HuH-7.5 (cell line): ENCODE data around the gene TMEM50B.
"Not testable (repeated sequence)": the region's sequence is repeated elsewhere in the genome, so short reads cannot be mapped to it uniquely, and the experiment has no call there.

Experiments used
- DNase-seq: peaks from one replicate; pipeline ENCODE4 v3.0.0; 2011; ENCODE audit warnings: low spot score

The TMEM50B gene

GRCh38 chr21:33428669-33429068, 51.1 kb downstream of the TMEM50B start:
- no peak for DNase-seq

- no peak for DNase-seq
Observed at GRCh38 chr21:33427051-33427450, 52.7 kb downstream of the TMEM50B start.

- DNase-seq: no peak
Observed at GRCh38 chr21:33425825-33426224, 53.9 kb downstream of the TMEM50B start.

DNA sequence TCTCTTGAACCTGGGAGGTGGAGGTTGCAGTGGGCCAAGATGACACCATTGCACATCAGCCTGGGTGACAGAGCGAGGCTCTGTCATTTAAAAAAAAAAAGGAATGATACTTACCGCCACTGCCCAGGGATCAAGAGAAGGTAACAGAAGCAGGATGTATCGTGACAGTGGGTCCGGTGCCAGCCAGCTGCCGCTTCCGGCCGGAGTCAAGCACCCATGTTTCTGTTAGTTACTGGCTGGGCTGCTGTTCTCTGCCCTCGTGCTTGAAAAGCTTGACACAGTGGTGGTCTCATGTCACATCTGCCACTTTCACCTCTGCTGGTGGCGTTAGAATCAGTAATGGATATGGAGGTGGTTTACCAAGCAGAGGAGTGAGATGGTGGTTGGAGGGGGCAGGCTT, 55.6 kb downstream of the TMEM50B start:
- DNase-seq: no peak

DNA sequence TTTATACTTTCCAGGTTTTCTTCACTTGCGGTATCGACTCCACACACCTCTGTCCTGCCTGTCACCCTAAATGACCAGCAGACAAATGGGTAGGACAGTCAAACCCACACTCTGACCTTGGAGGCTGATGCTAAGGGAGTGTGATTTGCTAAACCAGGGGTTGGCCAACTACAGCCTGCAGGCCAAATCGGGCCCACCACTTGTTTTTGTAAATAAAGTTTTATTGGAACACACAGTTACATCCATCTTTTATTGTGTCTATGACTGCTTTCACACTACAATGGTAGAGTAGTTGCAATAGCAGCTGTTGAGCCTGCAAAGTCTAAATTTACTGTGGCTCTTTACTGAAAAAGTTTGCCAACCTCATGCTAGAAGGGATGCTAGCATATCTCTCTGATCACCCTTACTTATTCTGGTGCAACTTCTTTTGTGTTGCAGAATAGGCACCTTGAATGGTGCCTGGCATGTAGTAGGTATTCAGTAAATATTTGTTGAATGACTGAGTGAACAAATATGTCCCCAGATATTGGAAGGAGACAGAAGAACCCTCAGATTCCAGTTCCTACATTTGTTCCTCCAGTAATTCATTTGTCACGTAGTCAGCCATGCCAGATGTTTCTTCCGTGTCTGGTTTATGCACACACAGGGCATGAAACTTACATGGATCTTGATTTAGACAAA, 57.9 kb downstream of the TMEM50B start:
- no peak for DNase-seq

GRCh38 chr21:33419538-33420123, 60.1 kb downstream of the TMEM50B start:
- no peak for DNase-seq

- DNase-seq: no peak
Observed at GRCh38 chr21:33418691-33419090, 61.1 kb downstream of the TMEM50B start.

DNA sequence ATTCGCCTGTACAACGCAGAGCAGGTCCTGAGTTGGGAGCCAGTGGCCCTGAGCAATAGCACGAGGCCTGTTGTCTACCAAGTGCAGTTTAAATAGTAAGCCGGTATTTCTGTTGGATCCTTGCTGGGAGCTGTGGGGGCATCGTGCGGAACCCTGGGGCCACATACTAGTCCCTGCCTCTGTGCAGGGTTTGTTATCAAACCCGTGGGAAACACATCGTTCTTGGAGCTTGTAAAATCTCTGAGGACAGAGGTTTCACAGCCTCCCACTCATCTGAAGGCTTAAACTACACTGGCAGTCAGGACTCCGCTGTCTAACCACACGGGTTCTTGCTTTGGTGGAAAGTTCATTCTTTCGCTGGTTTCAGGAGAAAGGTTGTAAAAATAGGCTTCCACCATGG, 64.8 kb downstream of the TMEM50B start:
- DNase-seq: no peak

GRCh38 chr21:33414068-33414467, 65.7 kb downstream of the TMEM50B start:
- DNase-seq: no peak

GRCh38 chr21:33412832-33413519, 66.8 kb downstream of the TMEM50B start:
- peak; percentile 30 for DNase-seq

DNA sequence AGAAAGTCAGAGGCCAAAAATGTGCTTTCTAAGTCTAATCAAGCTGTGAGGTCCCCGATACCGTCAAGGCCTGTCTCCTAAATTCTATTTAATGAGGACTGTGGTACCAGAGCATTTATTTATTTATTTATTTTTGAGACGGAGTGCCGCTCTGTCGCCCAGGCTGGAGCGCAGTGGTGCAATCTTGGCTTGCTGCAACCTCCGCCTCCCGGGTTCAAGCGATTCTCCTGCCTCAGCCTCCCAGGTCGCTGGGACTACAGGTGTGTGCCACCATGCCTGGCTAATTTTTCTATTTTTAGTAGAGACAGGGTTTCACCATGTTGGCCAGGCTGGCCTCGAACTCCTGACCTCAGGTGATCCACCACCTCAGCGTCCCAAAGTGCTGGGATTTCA, 67.3 kb downstream of the TMEM50B start:
- not testable (repeated sequence) for DNase-seq

GRCh38 chr21:33411949-33412430, 67.8 kb downstream of the TMEM50B start:
- DNase-seq: no peak

DNA sequence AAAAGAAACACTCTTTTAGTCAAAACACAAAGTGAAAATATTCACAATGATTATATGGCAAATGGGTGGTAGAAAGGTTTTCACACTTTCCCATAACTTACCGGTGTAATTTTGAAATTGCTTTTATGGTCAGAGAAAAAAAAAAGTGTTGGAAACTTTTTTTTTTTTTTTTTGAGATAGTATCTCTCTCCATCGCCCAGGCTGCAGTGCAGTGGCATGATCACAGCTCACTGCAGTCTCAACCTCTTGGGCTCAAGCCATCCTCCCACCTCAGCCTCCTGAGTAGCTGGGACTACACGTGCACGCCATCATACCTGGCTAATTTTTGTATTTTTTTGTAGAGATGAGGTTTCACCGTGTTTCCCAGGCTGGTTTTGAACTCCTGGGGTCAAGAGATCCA, 73.3 kb downstream of the TMEM50B start:
- DNase-seq: no peak

- DNase-seq: peak; percentile 30
Observed at GRCh38 chr21:33403786-33404585, 75.8 kb downstream of the TMEM50B start.

- peak; percentile 33 for DNase-seq
Observed at GRCh38 chr21:33403128-33403785, 76.5 kb downstream of the TMEM50B start, which contains the start of gene IFNGR2. Gene IFNGR2 (plus strand): TSS chr21:33403413. CDS start chr21:33403544, 131 bp downstream.

GRCh38 chr21:33402001-33402979, 77.5 kb downstream of the TMEM50B start:
- DNase-seq: peak; percentile 16

DNA sequence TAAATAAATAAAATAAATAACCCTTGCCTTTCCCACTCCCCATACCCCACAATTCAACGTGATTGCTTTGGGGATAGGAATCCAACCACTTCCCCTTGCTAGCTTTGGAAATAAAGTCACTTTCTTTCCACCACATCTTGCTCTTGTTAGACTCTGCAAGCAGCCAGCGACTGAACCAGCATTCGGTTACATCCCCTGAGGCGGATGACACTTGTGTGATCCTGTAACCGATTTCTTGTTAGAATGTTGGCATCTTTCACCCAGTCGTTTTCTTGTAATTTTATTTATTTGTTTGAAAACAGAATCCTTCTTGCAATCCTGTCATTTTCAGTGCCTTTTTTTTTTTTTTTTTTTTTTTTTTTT, 78.2 kb downstream of the TMEM50B start:
- no peak for DNase-seq
